ENCODE measurements around the gene GALK1. TPM values are rescaled to one million over a fixed set of nuclear protein-coding genes. Genes with fewer than 3 reads are reported as not detected.

Gene GALK1
- total RNA-seq, 1 experiment from 2014 or later = 36.7 TPM

- no peaks in the 10 kb centered on the region for H3K79me1 ChIP-seq (ENCODE audit: insufficient read depth, low read depth, low read length, poor library complexity, severe bottlenecking)
- no peak overlapping the region for H4K91ac ChIP-seq (ENCODE audit: insufficient read length, low read depth, low read length)
- H3K27ac Mint-ChIP-seq = no peak overlapping the region
- no peak overlapping the region for H4K8ac ChIP-seq (replicated peaks; ENCODE audit: insufficient read length, low read depth, low read length)
- H3K4me2 ChIP-seq (ENCODE audit: insufficient read depth, insufficient read length, low read length) = no peak overlapping the region
- no peak overlapping the region for H2AK5ac ChIP-seq (ENCODE audit: insufficient read length, low read length)
- no peak overlapping the region for H4K5ac ChIP-seq (ENCODE audit: insufficient read length, low read depth, low read length)
- peaks cover 11% of the 10 kb centered on the region for H3K23me2 ChIP-seq (ENCODE audit: insufficient read length, low read depth, low read length, poor library complexity, severe bottlenecking)
- H3K9ac ChIP-seq (ENCODE audit: extremely low read depth, insufficient read length, low read length) = no peak overlapping the region
- no peak overlapping the region for H3K4ac ChIP-seq (ENCODE audit: low read depth, low read length)
- H3K4me1 ChIP-seq (ENCODE audit: insufficient read depth, low read length) = no peaks in the 10 kb centered on the region; the same call in 1 of the 2 replicates
- H3K36me3 Mint-ChIP-seq (ENCODE audit: insufficient read depth in 1 of 3, low read depth in 3 of 3) = no peaks in the 10 kb centered on the region; a peak in 1 of 7 replicates
- no peak overlapping the region for H2BK120ac ChIP-seq (ENCODE audit: low read depth, low read length, poor library complexity, severe bottlenecking)
- DNase-seq = no peak
- H3K14ac ChIP-seq (ENCODE audit: insufficient read depth, low read length) = no peak overlapping the region
- no peak overlapping the region for H2BK20ac ChIP-seq (ENCODE audit: low read depth, low read length, poor library complexity, severe bottlenecking)
- H3K9me3 Mint-ChIP-seq = no peaks in the 10 kb centered on the region
- TF ChIP-seq, protein P1, sequence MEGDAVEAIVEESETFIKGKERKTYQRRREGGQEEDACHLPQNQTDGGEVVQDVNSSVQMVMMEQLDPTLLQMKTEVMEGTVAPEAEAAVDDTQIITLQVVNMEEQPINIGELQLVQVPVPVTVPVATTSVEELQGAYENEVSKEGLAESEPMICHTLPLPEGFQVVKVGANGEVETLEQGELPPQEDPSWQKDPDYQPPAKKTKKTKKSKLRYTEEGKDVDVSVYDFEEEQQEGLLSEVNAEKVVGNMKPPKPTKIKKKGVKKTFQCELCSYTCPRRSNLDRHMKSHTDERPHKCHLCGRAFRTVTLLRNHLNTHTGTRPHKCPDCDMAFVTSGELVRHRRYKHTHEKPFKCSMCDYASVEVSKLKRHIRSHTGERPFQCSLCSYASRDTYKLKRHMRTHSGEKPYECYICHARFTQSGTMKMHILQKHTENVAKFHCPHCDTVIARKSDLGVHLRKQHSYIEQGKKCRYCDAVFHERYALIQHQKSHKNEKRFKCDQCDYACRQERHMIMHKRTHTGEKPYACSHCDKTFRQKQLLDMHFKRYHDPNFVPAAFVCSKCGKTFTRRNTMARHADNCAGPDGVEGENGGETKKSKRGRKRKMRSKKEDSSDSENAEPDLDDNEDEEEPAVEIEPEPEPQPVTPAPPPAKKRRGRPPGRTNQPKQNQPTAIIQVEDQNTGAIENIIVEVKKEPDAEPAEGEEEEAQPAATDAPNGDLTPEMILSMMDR (conservative IDR thresholded peaks at IDR 0.05) = no peak
- peak overlapping the region; percentile 62 to 87; a peak in 3 of 5 replicates for H3K4me3 Mint-ChIP-seq
- no peak overlapping the region for H3K23ac ChIP-seq (ENCODE audit: insufficient read length, low read depth, low read length)
- no peak overlapping the region for H2BK12ac ChIP-seq (ENCODE audit: insufficient read length, low read depth, low read length)
- H2BK5ac ChIP-seq (ENCODE audit: insufficient read length, low read length) = no peak overlapping the region
- H3K4me1 Mint-ChIP-seq = peaks cover 4 to 6% of the 10 kb centered on the region in 2 experiments
- H2AFZ ChIP-seq (ENCODE audit: low read length) = no peak overlapping the region
- no CpG with 5 or more reads among the region's 2 CpGs for WGBS (ENCODE audit: extremely low coverage, insufficient read length, low lambda C conversion rate)
- peaks cover 37% of the 10 kb centered on the region for H3K27me3 Mint-ChIP-seq (ENCODE audit: low read depth)
- no peak overlapping the region for H2BK15ac ChIP-seq (ENCODE audit: low read depth, low read length)
- no peak overlapping the region for H3K56ac ChIP-seq (ENCODE audit: insufficient read length, low read depth, low read length)
- H3K18ac ChIP-seq (ENCODE audit: insufficient read length, low read depth, low read length) = no peak overlapping the region
- no peaks in the 10 kb centered on the region for H3K79me2 ChIP-seq (ENCODE audit: insufficient read depth, low read length)
- no peaks in the 10 kb centered on the region for H3K9me3 ChIP-seq (ENCODE audit: control insufficient read depth, low read depth, low read length)
- no peak overlapping the region for H3T11ph ChIP-seq (ENCODE audit: low read length)
- H4K20me1 ChIP-seq (ENCODE audit: control insufficient read depth, insufficient read depth, insufficient read length) = no peaks in the 10 kb centered on the region
- H3K27ac ChIP-seq (ENCODE audit: insufficient read length, low read depth, low read length) = no peak overlapping the region
- peaks cover 4% of the 10 kb centered on the region; the same call in 1 of the 2 replicates for H3K27me3 ChIP-seq (ENCODE audit: insufficient read depth, low read length)
Observed at GRCh38 chr17:75719732-75720131, 45.3 kb downstream of the GALK1 start.
